ENCODE data around the gene CPNE5.

The CPNE5 gene

DNA sequence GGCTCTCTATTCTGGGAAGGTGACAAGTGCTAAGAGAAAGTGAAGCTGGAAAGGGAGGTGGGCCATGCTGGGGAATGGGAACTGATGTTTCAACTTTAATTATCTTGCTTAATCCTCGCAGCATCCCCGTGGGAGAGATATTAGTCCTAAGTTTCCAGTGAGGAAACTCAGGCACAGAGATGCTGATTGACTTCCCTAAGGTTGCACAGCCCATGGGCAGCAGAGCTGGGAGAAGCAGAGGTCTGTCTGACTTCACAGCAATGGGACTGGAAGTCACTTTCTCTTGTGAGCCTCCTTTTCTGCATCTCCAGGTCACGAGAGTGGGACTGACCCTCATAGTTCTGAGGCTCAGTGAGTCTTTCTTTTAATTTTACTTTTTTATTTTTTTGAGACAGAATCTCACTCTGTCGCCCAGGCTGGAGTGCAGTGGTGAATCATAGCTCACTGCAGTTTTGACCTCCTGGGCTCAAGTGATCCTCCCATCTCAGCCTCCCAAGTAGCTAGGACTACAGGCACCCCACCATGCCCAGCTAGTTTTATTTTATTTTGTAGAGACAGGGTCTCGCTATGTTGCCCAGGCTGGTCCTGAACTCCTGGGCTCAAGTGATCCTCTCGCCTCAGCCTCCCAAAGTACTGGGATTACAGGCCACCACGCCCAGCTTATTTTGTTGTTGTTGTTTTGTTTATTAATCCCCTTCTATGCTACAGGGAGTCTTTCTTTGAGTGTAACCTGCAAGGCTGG, 139.0 kb downstream of the CPNE5 start:
- DNase-seq (ENCODE audit: low spot score): no peak

DNA sequence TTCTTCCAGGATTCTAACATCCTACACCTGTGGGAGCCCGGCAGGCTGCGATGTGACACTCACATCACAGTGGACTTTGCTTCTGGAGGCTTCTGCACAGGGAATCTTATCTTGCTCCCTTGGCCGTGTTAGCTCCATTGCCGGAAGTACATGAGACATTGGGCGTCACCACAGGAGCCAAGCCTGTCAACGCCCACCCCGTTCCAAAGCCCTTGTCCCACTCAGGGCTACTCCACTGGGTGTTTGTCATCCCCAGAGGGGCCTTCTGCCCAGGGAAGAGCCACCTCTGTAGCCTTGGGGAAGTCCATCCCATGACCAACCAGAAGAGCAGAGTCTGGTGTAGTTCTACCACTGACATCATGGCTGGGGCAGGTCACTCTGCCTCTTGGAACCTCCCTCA, 139.9 kb downstream of the CPNE5 start:
- DNase-seq (ENCODE audit: low spot score): no peak

DNA sequence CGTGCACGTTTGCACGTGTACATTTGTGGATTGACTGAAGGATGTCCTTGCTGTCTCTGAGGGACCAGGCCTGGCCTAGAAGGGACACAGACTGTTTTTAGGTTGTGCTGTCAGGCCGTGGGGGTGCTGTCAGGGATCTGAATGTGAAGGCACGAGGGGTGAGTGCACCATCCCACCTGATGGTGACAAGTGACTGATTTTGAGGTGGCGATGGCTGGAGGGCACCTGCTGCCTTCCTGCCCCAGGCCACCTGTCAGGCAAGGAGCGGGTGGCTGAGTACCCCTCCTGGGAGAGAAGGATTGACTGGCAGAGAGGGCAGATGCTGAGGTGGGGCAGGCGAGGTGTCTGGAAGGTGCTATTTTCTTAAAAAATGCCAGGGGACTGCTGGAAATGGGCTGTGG, 140.4 kb downstream of the CPNE5 start:
- no peak for DNase-seq (ENCODE audit: low spot score)

DNA sequence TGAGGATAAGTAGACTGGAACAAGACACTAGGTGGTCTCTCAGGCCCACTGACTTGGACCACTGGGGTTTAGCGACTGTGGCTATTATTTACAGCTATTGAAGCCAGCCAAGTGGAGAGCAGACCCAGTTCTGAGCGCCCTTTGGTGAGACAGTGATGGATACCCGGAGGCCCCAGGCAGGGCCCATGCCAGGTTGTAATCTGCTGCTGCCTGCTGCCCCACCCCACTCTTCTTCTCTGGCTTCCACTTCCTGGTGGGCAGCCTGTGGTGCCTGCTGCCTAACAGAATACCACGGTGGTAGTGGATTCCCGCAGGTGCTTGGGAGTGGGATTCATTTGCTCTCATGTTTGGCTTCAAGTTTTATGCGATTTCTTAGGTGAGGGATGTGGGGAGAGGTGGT, 141.0 kb downstream of the CPNE5 start:
- no peak for DNase-seq (ENCODE audit: low spot score)

DNA sequence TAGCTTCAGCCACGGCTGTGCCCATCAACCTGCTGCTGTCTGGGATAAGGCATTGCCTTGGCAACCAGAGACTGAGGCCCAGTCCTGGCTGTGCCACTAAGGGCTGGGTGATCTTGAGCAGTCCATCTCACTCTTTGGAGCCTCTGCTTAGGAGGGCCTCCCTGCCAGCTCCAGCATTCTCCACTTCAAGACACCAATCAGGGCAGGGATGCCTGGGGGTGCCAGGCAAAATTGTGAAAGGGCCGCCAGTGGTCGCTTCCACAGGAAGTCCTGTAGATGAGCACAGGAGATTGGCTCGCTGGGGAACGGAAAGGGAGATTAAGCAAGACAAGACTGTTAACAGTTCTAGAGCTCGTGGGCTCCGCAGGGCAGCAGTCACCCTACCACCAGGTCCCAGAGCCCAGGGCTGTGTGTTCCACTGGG, 141.8 kb downstream of the CPNE5 start, which contains the start of gene RAB44:
TSS of gene RAB44 (plus strand) at position 346 of the 423 bp plus-strand sequence. CDS start 6,410 bp downstream, outside the sequence.
- no peak for DNase-seq (ENCODE audit: low spot score)

DNA sequence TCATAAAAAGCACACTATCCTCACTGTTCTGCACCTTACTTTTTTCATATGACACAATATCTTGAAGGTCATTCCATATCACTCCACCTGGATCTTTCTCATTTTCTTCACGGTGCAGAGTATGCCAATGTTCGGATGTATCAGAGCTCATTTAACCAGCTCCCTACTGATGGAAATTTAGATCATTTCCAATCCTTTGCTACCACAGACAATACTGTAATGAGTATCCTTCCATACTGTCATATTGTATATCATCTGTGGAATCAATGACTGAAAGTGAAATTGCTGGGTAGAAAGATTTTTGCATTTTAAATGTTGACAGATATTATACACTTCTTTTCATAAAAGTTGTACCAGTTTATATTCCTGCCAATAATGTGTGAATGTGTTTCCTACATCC, 143.8 kb downstream of the CPNE5 start:
- no peak for DNase-seq (ENCODE audit: low spot score)

DNA sequence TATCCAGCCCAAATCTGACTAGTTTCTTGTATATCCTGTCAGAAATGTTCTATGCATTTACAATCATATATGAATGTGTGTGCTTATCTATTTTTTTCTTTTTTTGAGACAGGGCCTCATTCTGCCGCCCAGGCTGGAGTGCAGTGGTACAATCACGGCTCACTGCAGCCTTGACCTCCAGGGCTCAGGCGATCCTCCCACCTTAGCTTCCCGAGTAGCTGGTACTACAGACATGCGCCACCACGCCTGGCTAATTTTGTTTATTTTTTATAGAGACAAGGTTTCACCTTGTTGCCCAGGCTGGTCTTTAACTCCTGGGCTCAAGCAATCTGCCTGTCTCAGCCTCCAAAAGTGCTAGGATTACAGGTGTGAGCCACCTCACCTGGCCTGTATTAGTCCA, 144.6 kb downstream of the CPNE5 start:
- DNase-seq (ENCODE audit: low spot score): no peak

DNA sequence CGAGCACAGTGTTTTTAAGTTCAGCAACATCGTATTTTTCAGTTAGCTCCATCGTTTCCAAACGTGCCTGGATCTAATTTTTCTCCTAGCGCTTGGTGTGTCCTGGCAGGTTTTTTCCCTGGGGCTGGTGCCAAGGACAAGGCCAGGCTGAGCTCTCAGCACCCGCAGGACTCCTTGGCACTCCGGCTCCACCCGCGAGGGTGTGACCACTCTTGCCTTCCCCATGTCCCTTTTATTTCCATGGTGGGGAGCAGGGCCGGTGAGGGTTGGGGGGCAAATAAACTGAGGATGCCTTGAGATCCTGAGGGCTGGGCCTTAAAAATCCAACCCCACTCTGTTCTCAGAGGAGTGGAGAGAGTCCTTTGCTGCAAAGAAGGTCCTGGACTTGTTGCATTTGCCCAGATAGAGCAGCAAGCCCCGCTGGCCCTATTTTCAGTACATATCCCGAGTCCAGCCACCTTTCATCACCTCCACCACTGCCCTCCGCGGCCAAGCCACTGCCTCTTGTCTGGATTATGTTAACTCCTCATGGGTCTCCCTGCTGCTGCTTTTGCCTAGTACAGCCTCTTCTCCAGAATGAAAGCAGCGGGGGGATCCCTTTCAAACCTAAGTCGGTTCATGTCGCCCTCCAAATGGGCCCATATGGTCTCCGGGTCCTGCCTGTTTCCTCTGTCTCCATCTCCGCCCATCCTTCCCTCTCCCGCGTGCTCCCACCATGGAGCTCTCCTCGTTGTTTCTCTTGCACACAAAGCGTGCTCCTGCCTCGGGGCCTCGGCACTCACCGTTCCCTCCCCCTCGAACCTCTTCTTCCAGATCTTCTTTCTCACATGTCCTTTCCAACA, 146.2 kb downstream of the CPNE5 start:
- no peak for DNase-seq (ENCODE audit: low spot score)

DNA sequence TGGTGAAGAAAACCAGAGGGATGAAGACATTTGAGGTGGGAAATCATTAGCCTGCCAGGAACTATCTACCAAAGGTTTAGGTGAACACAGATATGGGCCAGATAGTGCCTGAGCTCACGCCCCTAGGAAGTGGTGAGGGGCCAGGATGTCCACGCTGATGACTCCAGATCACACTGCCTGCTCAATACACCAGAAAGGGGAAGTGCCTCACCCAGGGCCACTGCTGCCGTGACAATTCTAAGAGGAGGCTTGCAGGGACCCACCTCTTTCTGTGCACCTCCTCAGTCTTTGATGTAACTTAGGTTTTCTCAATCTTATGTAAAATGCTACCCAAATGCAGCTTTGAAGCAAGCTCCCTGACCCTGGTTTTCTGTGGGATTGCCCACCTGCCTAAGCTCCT, 147.0 kb downstream of the CPNE5 start:
- DNase-seq (ENCODE audit: low spot score): no peak

DNA sequence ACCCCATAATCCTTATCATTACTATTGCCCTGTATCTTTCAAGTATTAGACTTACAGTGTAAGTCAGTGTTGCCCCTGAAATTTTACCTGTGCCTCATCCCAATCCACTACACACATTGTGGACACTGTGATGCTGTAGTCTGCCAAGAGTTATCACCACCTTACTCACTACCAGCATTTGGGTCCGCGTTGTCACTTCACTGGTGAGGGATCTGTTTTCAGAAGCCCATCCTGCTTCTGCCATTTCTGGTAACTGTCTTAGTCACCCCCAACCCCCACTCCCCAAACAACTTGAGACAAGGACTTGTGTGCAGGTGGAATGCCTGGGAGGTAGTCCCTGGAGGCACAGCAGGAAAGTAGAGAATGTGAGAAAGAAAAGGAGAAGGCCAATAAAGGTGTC, 147.6 kb downstream of the CPNE5 start:
- no peak for DNase-seq (ENCODE audit: low spot score)

DNA sequence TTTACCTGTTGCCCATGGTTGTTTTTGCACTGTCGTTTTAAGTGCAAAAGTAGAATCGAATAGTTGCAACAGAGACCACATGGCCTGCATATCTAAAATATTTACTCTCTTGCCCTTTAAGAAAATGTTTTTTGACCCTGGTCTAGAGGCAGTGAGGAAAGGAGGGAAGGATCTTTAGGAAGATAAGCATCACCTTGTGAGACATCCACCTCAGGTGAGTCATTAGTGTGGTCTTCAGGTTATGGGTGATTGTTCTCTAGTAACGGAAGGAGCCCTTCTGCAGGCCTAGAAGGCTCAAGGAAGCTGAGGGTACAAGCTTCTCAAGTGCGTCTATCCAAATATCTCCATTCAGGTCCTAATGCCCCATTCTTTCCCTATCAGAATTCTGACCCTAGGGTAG, 148.2 kb downstream of the CPNE5 start:
- no peak for DNase-seq (ENCODE audit: low spot score)
